GM21526 (cell line): Measurements from ENCODE around the gene TNFAIP8L1.

ENCODE experiments used
- ATAC-seq: cut with Tn5 transposase; IDR thresholded peaks from one replicate; pipeline ENCODE4 v1.9.1; 2021; ENCODE audit warnings: moderate library complexity; ENCODE audit not compliant: unreplicated experiment, low FRiP score

Gene TNFAIP8L1

GRCh38 chr19:4697304-4697703 lies 58.0 kb downstream of the TNFAIP8L1 start:
- no peak for ATAC-seq

GRCh38 chr19:4699826-4700692 lies 60.7 kb downstream of the TNFAIP8L1 start:
- ATAC-seq = no peak

DNA sequence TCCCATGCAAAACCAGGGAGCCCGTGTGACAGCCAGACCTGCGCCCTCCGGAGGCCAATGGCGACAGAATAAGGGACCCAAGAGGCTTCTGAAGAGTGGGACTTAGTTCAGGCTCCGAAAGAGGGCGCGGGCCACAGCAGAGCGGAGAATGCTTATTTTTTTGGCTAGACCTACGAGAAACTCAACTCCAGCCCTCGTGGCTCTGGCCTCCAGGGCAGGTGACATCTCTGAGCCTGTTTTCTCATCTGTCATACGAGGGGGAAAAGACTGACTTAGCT lies 61.3 kb downstream of the TNFAIP8L1 start:
- ATAC-seq = no peak

DNA sequence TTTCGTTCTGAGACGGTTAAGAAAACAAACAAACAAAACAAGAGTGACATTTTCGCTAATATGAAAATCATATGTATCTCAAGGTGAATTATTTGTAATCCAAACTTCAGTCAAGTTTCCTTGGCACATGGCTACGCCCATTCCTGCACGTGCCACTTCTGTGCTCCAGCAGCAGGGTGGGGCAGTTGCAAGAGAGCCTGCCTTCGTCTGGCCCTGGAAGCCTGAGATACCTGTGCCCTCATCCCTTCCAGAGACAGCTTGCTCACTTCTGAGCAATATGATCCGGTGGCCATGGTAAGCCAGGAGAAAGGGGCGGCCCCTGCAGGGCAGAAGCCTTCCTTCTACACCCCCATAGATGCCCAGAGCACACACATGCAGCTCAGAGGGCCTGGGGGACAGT lies 62.2 kb downstream of the TNFAIP8L1 start:
- ATAC-seq = no peak

GRCh38 chr19:4702764-4703163 lies 63.4 kb downstream of the TNFAIP8L1 start:
- ATAC-seq = no peak

GRCh38 chr19:4703671-4704316 lies 64.5 kb downstream of the TNFAIP8L1 start:
- no peak for ATAC-seq

DNA sequence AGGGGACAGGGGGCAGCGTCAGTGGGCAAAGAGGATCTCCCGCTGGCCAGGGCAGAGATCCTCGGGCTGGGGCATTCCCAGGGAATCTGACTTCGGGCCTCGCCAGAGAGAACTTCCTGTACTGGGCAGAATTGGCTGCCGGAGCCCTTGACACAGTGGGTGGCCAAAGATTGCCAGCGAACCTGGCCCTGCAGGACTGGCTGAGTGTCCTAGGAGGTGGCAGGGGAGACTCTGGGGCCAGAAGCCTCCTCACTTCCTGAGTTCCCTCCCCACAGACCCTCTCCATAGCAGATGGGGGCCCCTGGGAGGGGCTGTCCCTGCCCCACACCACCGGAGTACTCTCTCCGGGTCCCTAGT lies 65.0 kb downstream of the TNFAIP8L1 start:
- ATAC-seq = no peak
